HT-29 (cell line): Measurements from ENCODE around the gene STAT5A. TPM values are rescaled to one million over a fixed set of nuclear protein-coding genes. Genes with fewer than 3 reads are reported as not detected.
"Not testable (repeated sequence)": the region's sequence is repeated elsewhere in the genome, so short reads cannot be mapped to it uniquely, and the experiment has no call there.

Experiments
- DNase-seq: peaks from one replicate; pipeline ENCODE4 v3.0.0-alpha.2; 2015; ENCODE audit warnings: low spot score
- total RNA-seq: library from RNA; depleted of rRNA; stranded (reverse); fragments of >200 nt; shearing (Covaris generic); gene quantifications from 2 replicates; pipeline ENCODE4 v1.2.3, GENCODE V29; 2014

The STAT5A gene
- total RNA-seq, 1 experiment from 2014 or later, result 11.7 TPM

- no peak for DNase-seq
Measured at GRCh38 chr17:42323268-42323773, 35.0 kb downstream of the STAT5A start.

- peak; percentile 34 for DNase-seq
Measured at GRCh38 chr17:42325026-42325425, 36.7 kb downstream of the STAT5A start.

GRCh38 chr17:42329025-42329976 lies 41.0 kb downstream of the STAT5A start:
- DNase-seq, result no peak

GRCh38 chr17:42333053-42333452 lies 44.8 kb downstream of the STAT5A start:
- DNase-seq, result no peak

- no peak for DNase-seq
Measured at GRCh38 chr17:42334677-42335076, 46.4 kb downstream of the STAT5A start.

GRCh38 chr17:42337442-42337841 lies 49.1 kb downstream of the STAT5A start:
- no peak for DNase-seq

- no peak for DNase-seq
Measured at GRCh38 chr17:42338427-42338985, 50.2 kb downstream of the STAT5A start.

GRCh38 chr17:42339221-42339620 lies 50.9 kb downstream of the STAT5A start:
- DNase-seq, result no peak

- no peak for DNase-seq
Measured at GRCh38 chr17:42340691-42341127, 52.4 kb downstream of the STAT5A start.

GRCh38 chr17:42341568-42341967 lies 53.3 kb downstream of the STAT5A start:
- no peak for DNase-seq

GRCh38 chr17:42342242-42343008 lies 54.1 kb downstream of the STAT5A start:
- DNase-seq, result no peak

GRCh38 chr17:42345396-42346073 lies 57.2 kb downstream of the STAT5A start:
- no peak for DNase-seq

GRCh38 chr17:42346481-42346880 lies 58.2 kb downstream of the STAT5A start:
- no peak for DNase-seq

- DNase-seq, result peak; percentile 18
Measured at GRCh38 chr17:42347198-42347597, 58.9 kb downstream of the STAT5A start.

GRCh38 chr17:42347606-42348005 lies 59.3 kb downstream of the STAT5A start:
- no peak for DNase-seq

- no peak for DNase-seq
Measured at GRCh38 chr17:42348104-42348503, 59.8 kb downstream of the STAT5A start.

GRCh38 chr17:42354956-42355843 lies 66.9 kb downstream of the STAT5A start:
- DNase-seq, result no peak

- DNase-seq, result no peak
Measured at GRCh38 chr17:42358434-42358833, 70.1 kb downstream of the STAT5A start.

GRCh38 chr17:42359133-42359532 lies 70.8 kb downstream of the STAT5A start:
- DNase-seq, result no peak

- not testable (repeated sequence) for DNase-seq
Measured at GRCh38 chr17:42360388-42360787, 72.1 kb downstream of the STAT5A start.
